Stimulated activated CD8-positive, alpha-beta memory T cell treated with anti-CD3 and anti-CD28 coated beads, Interleukin-15, amount 100 ng/mL, for 24 hours (primary cell): Measurements from ENCODE around the gene PLEK2.
"Not testable (repeated sequence)": the region's sequence is repeated elsewhere in the genome, so short reads cannot be mapped to it uniquely, and the experiment has no call there.

Experiments
- DNase-seq: peaks from one replicate; pipeline ENCODE4 v3.0.0-alpha.2; 2020; ENCODE audit warnings: low read depth

Gene PLEK2

GRCh38 chr14:67428501-67429031, 16.6 kb upstream of the PLEK2 start:
- no peak for DNase-seq

- DNase-seq, result peak; percentile 25
Observed at GRCh38 chr14:67426983-67427606, 15.1 kb upstream of the PLEK2 start.

GRCh38 chr14:67426161-67426560, 14.2 kb upstream of the PLEK2 start:
- no peak for DNase-seq

GRCh38 chr14:67425608-67426007, 13.6 kb upstream of the PLEK2 start:
- DNase-seq, result no peak

- no peak for DNase-seq
Observed at GRCh38 chr14:67424539-67424938, 12.6 kb upstream of the PLEK2 start.

- no peak for DNase-seq
Observed at GRCh38 chr14:67423424-67423823, 11.5 kb upstream of the PLEK2 start.

- DNase-seq, result no peak
Observed at GRCh38 chr14:67421356-67422224, 9.6 kb upstream of the PLEK2 start.

GRCh38 chr14:67420102-67420739, 8.3 kb upstream of the PLEK2 start:
- DNase-seq, result no peak

- DNase-seq, result no peak
Observed at GRCh38 chr14:67418401-67419191, 6.6 kb upstream of the PLEK2 start.

- DNase-seq, result no peak
Observed at GRCh38 chr14:67417633-67418032, 5.7 kb upstream of the PLEK2 start.

GRCh38 chr14:67416810-67417209, 4.8 kb upstream of the PLEK2 start:
- DNase-seq, result no peak

- DNase-seq, result no peak
Observed at GRCh38 chr14:67416085-67416484, 4.1 kb upstream of the PLEK2 start.

GRCh38 chr14:67415610-67416009, 3.6 kb upstream of the PLEK2 start:
- DNase-seq, result not testable (repeated sequence)

- no peak for DNase-seq
Observed at GRCh38 chr14:67413806-67414769, 2.1 kb upstream of the PLEK2 start.

GRCh38 chr14:67411370-67411769, 595 bp downstream of the PLEK2 start:
- no peak for DNase-seq

GRCh38 chr14:67410313-67410712, 1.7 kb downstream of the PLEK2 start:
- DNase-seq, result no peak

GRCh38 chr14:67409461-67409860, 2.5 kb downstream of the PLEK2 start:
- DNase-seq, result no peak

- not testable (repeated sequence) for DNase-seq
Observed at GRCh38 chr14:67408122-67408801, 3.7 kb downstream of the PLEK2 start.

GRCh38 chr14:67405771-67406170, 6.2 kb downstream of the PLEK2 start:
- DNase-seq, result no peak

GRCh38 chr14:67400434-67400833, 11.5 kb downstream of the PLEK2 start:
- DNase-seq, result no peak
